Fibroblast of the conjunctiva (primary cell): ENCODE data around the gene OR7A17.

Experiments
- DNase-seq: peaks from one replicate; pipeline ENCODE4 v3.0.0-alpha.2; 2010; ENCODE audit warnings: low read depth

The OR7A17 gene

DNA sequence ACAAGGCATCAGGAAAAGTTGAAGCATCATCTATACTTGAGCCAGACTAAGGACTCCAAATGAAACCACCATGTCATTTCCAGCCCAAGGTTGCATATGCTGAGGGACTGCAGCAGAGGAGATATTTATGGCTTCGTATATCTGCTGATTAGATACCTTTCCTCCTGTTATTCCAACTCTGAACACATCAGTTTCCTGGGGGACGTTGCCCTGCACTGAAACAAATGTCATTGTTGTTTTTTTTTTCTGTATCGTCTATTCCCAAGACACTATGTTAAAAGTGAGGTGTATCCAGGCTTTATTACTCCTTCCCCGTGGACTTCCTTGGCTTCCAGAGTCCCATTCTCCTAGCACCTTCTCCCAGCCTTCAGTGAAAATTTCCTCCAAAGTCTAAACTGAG, at the start of gene OR7A17:
Gene OR7A17 (minus strand): TSS at position 101 of the 400 bp plus-strand sequence. CDS start 4,777 bp downstream, outside the sequence.
- DNase-seq, result no peak

- no peak for DNase-seq
Observed at GRCh38 chr19:14933506-14933905, 47.6 kb upstream of the OR7A17 start.

GRCh38 chr19:14916848-14917247, 30.9 kb upstream of the OR7A17 start:
- DNase-seq, result no peak

DNA sequence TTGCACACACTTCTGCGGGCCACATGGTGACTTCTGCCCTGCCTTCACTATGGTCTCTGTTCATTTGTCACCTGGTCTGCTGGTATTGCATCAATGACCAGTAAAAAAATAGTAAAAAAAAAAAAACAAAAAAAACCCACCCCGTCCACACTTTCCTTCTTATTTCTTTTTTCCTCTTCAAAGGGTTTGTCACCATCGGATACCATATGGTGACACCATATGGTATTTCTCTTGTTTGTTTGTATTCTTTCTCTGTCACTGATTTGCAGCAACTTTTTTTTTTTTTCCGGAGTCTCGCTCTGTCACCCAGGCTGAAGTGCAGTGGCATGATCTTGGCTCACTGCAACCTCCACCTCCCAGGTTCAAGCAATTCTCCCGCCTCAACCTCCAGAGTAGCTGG, 29.2 kb upstream of the OR7A17 start:
- DNase-seq, result no peak

GRCh38 chr19:14906711-14907110, 20.8 kb upstream of the OR7A17 start:
- DNase-seq, result no peak

DNA sequence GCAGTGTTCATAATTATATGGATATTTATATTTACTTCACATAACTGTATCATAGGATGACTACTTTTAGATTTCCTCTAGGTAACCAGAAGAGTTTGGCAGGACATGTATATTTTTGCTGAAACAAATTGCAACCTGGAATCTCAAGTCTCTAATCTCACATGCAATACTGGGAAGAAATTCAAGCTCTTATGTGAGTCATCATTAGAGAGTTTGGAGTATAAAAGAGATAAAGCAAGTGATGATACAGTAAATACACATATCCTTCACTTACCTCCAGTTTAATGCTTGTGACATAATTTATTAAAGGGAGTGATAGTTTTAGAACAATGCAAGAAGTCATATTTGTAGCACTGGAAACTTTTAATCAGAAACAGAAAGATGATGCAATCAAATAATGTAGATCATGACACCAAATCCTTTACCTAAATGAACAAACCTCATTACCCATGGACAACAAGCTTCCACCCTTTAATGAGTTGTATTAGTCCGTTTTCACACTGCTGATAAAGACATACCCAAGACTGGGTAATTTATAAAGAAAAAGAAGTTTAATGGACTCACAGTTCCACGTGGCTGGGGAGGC, 15.8 kb upstream of the OR7A17 start:
- DNase-seq, result no peak

DNA sequence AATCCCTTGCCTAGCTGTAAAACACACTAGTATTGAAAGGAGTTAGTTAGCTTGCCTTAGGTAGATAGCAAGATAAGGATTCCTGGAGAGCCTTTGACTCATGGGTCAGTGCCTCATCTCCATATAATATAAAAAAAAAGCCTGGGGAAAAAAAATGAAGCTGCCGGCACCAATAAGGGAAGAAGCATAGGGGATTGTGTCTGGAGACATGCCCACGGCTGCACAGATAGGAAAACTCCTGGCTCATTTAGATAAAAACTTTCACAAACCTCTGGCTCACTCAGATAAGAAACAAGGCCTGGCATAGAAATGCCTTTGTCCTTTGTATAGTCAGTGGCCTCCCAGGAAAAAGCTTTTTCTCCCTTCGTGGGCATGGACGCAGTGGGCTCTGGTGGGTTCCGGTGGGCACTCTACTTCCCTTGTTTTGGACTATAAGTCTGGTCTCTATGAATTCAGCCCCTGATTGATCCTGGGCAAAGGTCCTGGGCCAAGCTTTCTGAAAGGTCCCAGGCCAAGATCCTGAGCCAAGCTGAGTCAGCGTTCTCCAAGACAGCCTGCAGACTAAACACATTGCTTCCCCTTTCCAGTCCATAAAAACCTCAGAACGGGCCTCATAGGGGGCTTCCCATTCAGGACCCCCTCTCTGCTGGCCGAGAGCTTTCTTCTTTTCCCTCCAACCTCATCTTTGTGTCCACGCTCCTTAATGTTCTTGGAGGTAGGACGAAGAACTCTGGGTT, 4.9 kb upstream of the OR7A17 start:
- DNase-seq, result no peak

DNA sequence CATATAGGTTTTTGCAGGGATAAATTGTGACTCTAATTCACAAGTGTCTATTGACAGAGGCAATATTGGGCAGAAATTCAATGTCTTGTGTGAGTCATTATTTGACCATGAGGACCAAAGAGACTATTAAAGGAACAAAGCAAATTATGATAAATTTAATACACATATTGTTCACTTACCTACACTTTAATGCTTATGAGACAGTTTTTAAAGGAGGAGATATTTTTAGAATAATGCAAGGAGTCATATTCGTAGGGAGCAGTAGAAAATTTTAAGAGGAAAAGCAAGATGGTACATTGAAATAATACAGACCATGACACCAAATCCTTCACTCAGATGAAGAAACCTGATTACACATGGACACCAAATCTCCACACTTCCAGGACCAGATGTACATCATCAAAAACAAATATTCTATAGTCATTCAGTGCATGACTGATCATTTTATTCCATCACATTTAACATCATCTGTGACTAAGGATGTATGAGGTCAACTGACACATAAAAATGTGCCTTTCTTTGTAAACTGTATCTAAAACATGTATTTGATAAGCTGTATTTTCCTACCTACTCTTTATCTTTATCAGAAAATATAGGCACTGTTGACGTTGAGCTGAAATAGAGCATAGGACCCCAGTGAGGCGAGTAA, 4.2 kb upstream of the OR7A17 start:
- no peak for DNase-seq

GRCh38 chr19:14871619-14872230, 14.2 kb downstream of the OR7A17 start:
- no peak for DNase-seq

GRCh38 chr19:14868497-14868896, 17.4 kb downstream of the OR7A17 start:
- no peak for DNase-seq

DNA sequence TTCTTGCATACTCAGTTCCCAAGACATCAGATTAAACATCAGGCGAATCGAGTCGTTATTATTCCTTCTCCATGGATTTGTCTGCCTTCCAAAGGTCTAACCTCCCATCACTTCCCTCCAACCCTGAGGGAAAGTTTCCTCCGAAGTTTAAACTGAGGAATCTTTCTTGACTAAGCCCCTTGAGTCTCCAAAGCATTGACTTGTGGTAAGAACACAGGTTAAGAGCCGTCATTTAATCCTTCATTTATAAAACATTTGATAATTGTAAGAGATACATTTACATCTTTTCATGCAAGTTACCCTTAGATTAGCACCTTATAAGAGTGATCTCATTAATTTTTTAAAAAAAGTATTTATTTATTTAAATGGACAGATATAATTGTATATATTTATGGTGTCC, 37.1 kb downstream of the OR7A17 start, which contains the start of gene OR7A10:
Gene OR7A10 (minus strand): TSS at position 101 of the 400 bp plus-strand sequence. CDS start 7,045 bp downstream, outside the sequence.
- no peak for DNase-seq

DNA sequence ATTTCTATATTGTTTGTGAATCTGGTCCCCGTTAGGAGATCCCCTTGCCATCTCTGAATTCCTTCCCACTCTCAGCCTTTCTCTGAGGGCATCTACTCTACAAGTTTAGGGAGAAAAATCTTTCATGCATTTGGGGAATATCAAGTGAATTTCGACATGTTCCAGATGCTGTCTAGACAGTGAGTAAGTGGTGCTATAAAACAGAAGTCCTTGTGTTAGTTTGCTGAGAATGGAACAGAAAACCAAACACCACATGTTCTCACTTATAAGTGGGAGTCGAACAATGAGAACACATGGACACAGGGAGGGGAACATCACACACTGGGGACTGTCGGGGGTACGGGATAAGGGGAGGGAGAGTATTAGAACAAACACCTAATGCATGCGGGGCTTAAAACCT, 42.4 kb downstream of the OR7A17 start:
- no peak for DNase-seq

DNA sequence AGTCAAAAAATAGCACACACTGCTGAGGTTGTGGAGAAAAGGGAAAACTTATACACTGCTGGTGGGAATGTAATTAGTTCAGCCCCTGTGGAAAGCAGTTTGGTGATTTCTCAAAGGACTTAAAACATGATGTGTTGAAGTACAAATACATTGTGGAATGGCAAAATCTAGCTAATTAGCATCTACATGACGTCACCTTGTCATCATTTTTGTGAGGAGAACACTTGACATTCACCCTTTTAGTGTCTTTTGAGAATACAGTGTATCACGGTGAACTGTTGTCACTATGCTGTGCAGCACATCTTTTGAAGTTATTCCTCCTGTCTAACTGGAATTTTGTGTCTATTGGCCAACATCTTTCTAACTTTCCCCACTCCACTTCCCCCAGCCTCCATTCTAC, 42.8 kb downstream of the OR7A17 start:
- no peak for DNase-seq

DNA sequence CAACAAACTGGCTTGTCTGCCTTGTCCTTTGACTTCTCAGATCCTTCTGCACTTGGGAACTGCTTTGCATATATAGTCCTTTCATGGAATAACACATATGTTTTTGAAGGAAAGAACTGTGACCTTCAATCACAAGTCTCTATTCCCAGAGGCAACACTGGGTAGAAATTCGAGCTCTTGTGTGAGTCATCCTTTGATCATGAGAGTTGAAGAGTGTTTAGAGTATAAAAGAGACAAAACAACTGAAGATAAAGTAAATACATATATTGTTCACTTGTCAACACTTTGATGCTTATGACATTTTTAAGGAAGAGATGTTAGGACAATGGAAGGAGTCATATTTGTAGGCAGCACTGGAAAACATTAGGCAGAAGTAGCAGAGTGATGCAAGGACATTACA, 45.7 kb downstream of the OR7A17 start:
- DNase-seq, result no peak

DNA sequence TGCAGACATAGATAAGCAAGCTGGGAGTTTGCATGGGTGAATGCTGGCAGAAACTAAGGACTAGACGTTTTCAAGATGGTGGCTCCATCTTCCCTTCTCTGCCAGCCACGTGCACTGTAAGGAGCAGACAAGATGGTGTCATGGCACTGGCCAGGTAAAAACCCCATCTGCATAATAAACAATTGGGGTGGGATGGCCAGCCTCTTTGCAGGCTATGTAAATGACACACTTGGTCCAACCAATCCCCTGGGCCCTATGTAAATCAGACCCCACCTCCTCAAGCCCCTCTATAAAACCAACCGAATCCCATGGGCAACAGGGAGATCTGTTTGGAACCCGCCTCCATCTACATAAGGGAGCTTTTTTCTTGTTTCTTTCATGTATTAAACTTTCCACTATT, 48.5 kb downstream of the OR7A17 start:
- no peak for DNase-seq

GRCh38 chr19:14835011-14835410, 50.9 kb downstream of the OR7A17 start, which contains the start of the genes OR7A5 and OR7C1:
TSS of gene OR7A5 (minus strand) at chr19:14835185. CDS start at chr19:14828241, 6,944 bp downstream.
TSS of gene OR7C1 (minus strand) at chr19:14835185. CDS start at chr19:14800136, 35,049 bp downstream.
- DNase-seq, result no peak

DNA sequence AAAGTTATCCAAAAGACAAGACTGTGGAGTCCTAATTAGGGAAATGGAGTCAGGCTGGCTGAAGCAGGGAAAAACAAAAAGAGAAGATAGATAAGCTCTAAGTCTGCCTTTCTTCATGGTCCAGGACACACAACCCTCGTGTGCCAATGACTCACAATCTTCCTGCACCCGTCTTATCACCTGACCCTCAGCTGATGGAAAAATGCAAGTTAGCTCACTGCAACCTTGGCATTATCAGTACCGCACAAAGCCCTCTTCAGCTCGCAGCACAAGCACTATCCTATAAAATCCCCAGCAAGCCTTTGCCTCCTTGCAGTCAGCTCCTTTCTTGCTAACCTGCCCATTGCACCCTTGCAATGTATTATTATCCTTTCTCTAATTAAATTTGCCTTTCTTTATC, 55.2 kb downstream of the OR7A17 start:
- DNase-seq, result no peak
